Keratinocyte (primary cell): Measurements from ENCODE around the gene KDM4B. TPM values are rescaled to one million over a fixed set of nuclear protein-coding genes. Genes with fewer than 3 reads are reported as not detected.

Experiments
- DNase-seq: peaks from one replicate; pipeline ENCODE4 v3.0.0-alpha.2; 2011; ENCODE audit warnings: low read depth, missing footprints, low spot score
- FAIRE-seq: peaks from 2 replicates; lab custom pipeline; 2011; peaks lifted over from hg19 to GRCh38; lab: Jason Lieb, UNC
- H2AFZ ChIP-seq: 2 replicates; pipeline ENCODE4 v1.6.0; 2012; ENCODE audit warnings: low read length, control low read depth, inconsistent platforms; ENCODE audit not compliant: control insufficient read depth
- H3K27ac ChIP-seq: 2 replicates; pipeline ENCODE4 v1.5.1; 2011; ENCODE audit warnings: low read length; ENCODE audit not compliant: control insufficient read depth, insufficient read depth
- H3K27me3 ChIP-seq: 3 replicates; pipeline ENCODE4 v1.6.0; 2011; ENCODE audit warnings: low read length; ENCODE audit not compliant: control insufficient read depth, insufficient read depth; ENCODE audit errors: extremely low read depth
- H3K36me3 ChIP-seq, 2 experiments: 2 replicates in 1 of 2; 3 replicates in 1 of 2; pipeline ENCODE4 v1.5.1; 2011; ENCODE audit warnings: low read length in 2 of 2, mild to moderate bottlenecking in 1 of 2; ENCODE audit not compliant: control insufficient read depth in 2 of 2, insufficient read depth in 2 of 2; ENCODE audit errors: extremely low read depth in 1 of 2
- H3K4me1 ChIP-seq: 3 replicates; pipeline ENCODE4 v1.5.1; 2011; ENCODE audit warnings: low read length; ENCODE audit not compliant: control insufficient read depth, insufficient read depth; ENCODE audit errors: extremely low read depth
- H3K4me2 ChIP-seq: 3 replicates; pipeline ENCODE4 v1.6.0; 2011; ENCODE audit warnings: low read depth, low read length; ENCODE audit not compliant: control insufficient read depth, insufficient read depth; ENCODE audit errors: extremely low read depth
- H3K4me3 ChIP-seq, 3 experiments: fragments of 200-600 bp in 1 of 3; sonication (generic) in 1 of 3; 2 replicates in 2 of 3; 3 replicates in 1 of 3; pipeline ENCODE4 v1.5.1; 2011 to 2016; ENCODE audit warnings: low read length in 3 of 3, mild to moderate bottlenecking in 3 of 3, control low read depth in 2 of 3, inconsistent platforms in 1 of 3, low read depth in 1 of 3, mixed read lengths in 1 of 3, mixed run types in 1 of 3, moderate library complexity in 1 of 3; ENCODE audit not compliant: control insufficient read depth in 2 of 3, insufficient read depth in 2 of 3; ENCODE audit errors: extremely low read depth in 1 of 3
- H3K79me2 ChIP-seq: 2 replicates; pipeline ENCODE4 v1.6.0; 2012; ENCODE audit warnings: low read length; ENCODE audit not compliant: control insufficient read depth, insufficient read depth
- H3K9ac ChIP-seq: 3 replicates; pipeline ENCODE4 v1.6.0; 2011; ENCODE audit warnings: low read length; ENCODE audit not compliant: control insufficient read depth, insufficient read depth; ENCODE audit errors: extremely low read depth
- H3K9me1 ChIP-seq: 3 replicates; pipeline ENCODE4 v1.6.0; 2011; ENCODE audit warnings: low read length; ENCODE audit not compliant: control insufficient read depth, insufficient read depth; ENCODE audit errors: extremely low read depth
- H3K9me3 ChIP-seq: 2 replicates; pipeline ENCODE4 v1.5.1; 2012; ENCODE audit warnings: low read depth, low read length; ENCODE audit not compliant: control insufficient read depth
- H4K20me1 ChIP-seq: 3 replicates; pipeline ENCODE4 v1.6.0; 2011; ENCODE audit warnings: low read length; ENCODE audit not compliant: control insufficient read depth, insufficient read depth; ENCODE audit errors: extremely low read depth
- EZH2 ChIP-seq: IDR thresholded peaks from one replicate; pipeline ENCODE4 v1.6.1; 2012; ENCODE audit warnings: inconsistent platforms, mild to moderate bottlenecking, low read length, moderate library complexity
- dilution Hi-C: fragments of 300-500 bp; cut with MboI; formaldehyde crosslinking; loops from one replicate; pipeline ENCODE4 v1.7.0; 2020; ENCODE audit warnings: low sequenced_read_pairs; ENCODE audit not compliant: extremely low pct_ligation_motif_present
- polyA plus RNA-seq, 5 experiments: library from polyadenylated mRNA; depleted of rRNA in 3 of 5; stranded (reverse) in 3 of 5; stranded (forward) in 1 of 5; unstranded in 1 of 5; fragments of >200 nt; gene quantifications; 1 replicate in 1 of 5; 2 replicates in 3 of 5; 3 replicates in 1 of 5; pipeline versions ENCODE4 v1.2.1 to v1.2.3, GENCODE V29; 2011 to 2012; ENCODE audit warnings: missing spikeins in 2 of 5, low read depth in 1 of 5, low replicate concordance in 1 of 5
- TF ChIP-seq, protein P1 (sequence below), 3 experiments: IDR thresholded peaks in 1 of 3; conservative IDR thresholded peaks in 1 of 3; optimal IDR thresholded peaks in 1 of 3; 2 replicates in 2 of 3; 3 replicates in 1 of 3; pipeline versions ENCODE3 to v1.5.1; 2011; ENCODE audit warnings: low read length in 3 of 3, mild to moderate bottlenecking in 3 of 3, moderate library complexity in 2 of 3, control low read depth in 1 of 3, inconsistent platforms in 1 of 3; ENCODE audit not compliant: insufficient read depth in 2 of 3; ENCODE audit errors: extremely low read depth in 1 of 3

The KDM4B gene
- polyA plus RNA-seq, 1 donor (not counting 4 experiments of a cell fraction or from before 2014, with no cell fraction given): 6.2 TPM

DNA sequence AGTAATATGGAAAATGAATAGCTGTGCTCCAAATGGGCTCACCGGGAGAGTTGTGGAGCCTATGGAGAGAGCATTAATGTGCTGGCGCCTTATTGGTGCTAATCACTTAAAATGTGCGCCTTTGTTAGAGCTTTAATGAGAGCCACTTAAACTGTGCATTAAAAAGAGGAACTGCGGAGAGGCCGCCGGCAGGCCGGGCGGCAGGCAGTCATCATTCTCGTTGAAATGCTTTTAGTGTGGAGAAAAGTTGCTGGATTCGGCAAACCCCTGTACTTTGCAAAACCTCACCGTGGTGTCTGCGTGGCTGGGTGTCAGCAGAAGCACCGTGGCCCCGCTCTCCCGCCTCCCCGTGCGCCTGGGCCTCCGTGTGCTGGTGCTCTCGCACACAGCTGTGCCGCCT, 105.5 kb downstream of the KDM4B start:
- H3K27ac ChIP-seq: no peak overlapping the region
- no peak overlapping the region for H2AFZ ChIP-seq
- no peak overlapping the region for H3K4me2 ChIP-seq
- FAIRE-seq: no peak
- H3K27me3 ChIP-seq: no peaks in the 10 kb centered on the region
- H3K9me1 ChIP-seq: no peaks in the 10 kb centered on the region
- no peaks in the 10 kb centered on the region for H3K4me1 ChIP-seq
- TF ChIP-seq, protein P1, sequence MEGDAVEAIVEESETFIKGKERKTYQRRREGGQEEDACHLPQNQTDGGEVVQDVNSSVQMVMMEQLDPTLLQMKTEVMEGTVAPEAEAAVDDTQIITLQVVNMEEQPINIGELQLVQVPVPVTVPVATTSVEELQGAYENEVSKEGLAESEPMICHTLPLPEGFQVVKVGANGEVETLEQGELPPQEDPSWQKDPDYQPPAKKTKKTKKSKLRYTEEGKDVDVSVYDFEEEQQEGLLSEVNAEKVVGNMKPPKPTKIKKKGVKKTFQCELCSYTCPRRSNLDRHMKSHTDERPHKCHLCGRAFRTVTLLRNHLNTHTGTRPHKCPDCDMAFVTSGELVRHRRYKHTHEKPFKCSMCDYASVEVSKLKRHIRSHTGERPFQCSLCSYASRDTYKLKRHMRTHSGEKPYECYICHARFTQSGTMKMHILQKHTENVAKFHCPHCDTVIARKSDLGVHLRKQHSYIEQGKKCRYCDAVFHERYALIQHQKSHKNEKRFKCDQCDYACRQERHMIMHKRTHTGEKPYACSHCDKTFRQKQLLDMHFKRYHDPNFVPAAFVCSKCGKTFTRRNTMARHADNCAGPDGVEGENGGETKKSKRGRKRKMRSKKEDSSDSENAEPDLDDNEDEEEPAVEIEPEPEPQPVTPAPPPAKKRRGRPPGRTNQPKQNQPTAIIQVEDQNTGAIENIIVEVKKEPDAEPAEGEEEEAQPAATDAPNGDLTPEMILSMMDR (optimal IDR thresholded peaks at IDR 0.05 in 1 of 3, IDR thresholded peaks at IDR 0.05 in 1 of 3, conservative IDR thresholded peaks at IDR 0.05 in 1 of 3; ENCODE audit: extremely low read depth in 1 of 3, insufficient read depth in 2 of 3, low read length in 3 of 3): no peak
- no peak for TF ChIP-seq EZH2
- DNase-seq: no peak
- H3K79me2 ChIP-seq: no peaks in the 10 kb centered on the region
- dilution Hi-C loops: no loop called here
- H3K9ac ChIP-seq: no peak overlapping the region
- H3K4me3 ChIP-seq: no peak overlapping the region
- peaks cover 10 to 29% of the 10 kb centered on the region in 2 experiments for H3K36me3 ChIP-seq
- H3K9me3 ChIP-seq: no peaks in the 10 kb centered on the region
- no peaks in the 10 kb centered on the region for H4K20me1 ChIP-seq

DNA sequence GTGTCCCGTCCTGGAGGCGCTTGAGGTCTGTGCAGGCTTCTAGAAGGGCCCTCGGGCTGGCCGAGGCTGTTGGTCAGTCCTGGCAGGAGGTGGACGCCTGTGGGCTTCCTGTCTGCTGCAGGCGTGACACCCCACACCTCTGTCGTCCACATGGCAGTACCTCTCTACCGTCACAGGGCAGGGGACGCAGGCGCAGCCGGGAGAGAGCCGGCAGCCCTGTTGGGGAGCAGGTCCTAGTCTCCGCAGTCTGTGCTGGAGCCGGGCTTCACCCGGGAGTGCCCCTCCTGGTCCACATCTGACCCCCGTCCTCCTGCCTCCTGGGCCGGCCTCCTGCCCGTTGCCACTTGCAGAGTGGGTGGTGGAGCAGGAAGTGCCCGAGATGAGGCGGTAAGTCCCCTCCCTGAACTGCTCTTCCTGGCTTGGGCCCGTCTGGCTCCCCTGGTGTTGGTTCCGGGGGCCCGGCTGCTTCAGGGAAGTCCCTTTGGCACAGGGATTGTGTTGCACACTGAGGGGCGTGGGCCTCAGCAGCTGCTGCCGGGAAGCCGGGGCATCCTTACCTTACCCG, 106.0 kb downstream of the KDM4B start:
- no peak overlapping the region for H3K27ac ChIP-seq
- H4K20me1 ChIP-seq: no peaks in the 10 kb centered on the region
- H3K27me3 ChIP-seq: no peaks in the 10 kb centered on the region
- H3K9me1 ChIP-seq: no peaks in the 10 kb centered on the region
- FAIRE-seq: no peak
- TF ChIP-seq EZH2: no peak
- TF ChIP-seq, protein P1 (optimal IDR thresholded peaks at IDR 0.05 in 1 of 3, IDR thresholded peaks at IDR 0.05 in 1 of 3, conservative IDR thresholded peaks at IDR 0.05 in 1 of 3; ENCODE audit: extremely low read depth in 1 of 3, insufficient read depth in 2 of 3, low read length in 3 of 3): no peak
- dilution Hi-C loops: no loop called here
- no peak for DNase-seq
- no peak overlapping the region for H3K4me3 ChIP-seq
- H3K9ac ChIP-seq: no peak overlapping the region
- H3K4me1 ChIP-seq: no peaks in the 10 kb centered on the region
- H2AFZ ChIP-seq: no peak overlapping the region
- H3K9me3 ChIP-seq: no peaks in the 10 kb centered on the region
- no peak overlapping the region for H3K4me2 ChIP-seq
- H3K36me3 ChIP-seq: peaks cover 10 to 28% of the 10 kb centered on the region in 2 experiments
- no peaks in the 10 kb centered on the region for H3K79me2 ChIP-seq
